WTC11 (cell line): ENCODE measurements around the gene MACROD2.

Experiments
- NFYB ChIP-seq: sonication (generic); formaldehyde crosslinking; conservative IDR thresholded peaks from 2 replicates; pipeline ENCODE4 v1.8.0; 2022; ENCODE audit warnings: low read depth, missing genetic modification reagents
- NR2C2 ChIP-seq: sonication (generic); formaldehyde crosslinking; IDR thresholded peaks from 2 replicates; pipeline ENCODE4 v1.8.0; 2022; ENCODE audit warnings: mild to moderate bottlenecking, missing genetic modification reagents
- NR3C1 ChIP-seq: sonication (generic); formaldehyde crosslinking; conservative IDR thresholded peaks from 2 replicates; pipeline ENCODE4 v1.8.1; 2023; ENCODE audit warnings: low read depth, mild to moderate bottlenecking, missing genetic modification reagents
- ZNF423 ChIP-seq: fragments of 250-450 bp; sonication (Bioruptor Pico); IDR thresholded peaks from 2 replicates; pipeline ENCODE4 v2.1.2; 2022; ENCODE audit warnings: mild to moderate bottlenecking, moderate library complexity
- TF ChIP-seq, protein P1 (sequence below): fragments of 200-600 bp; IDR thresholded peaks from 2 replicates; pipeline ENCODE4 v1.8.0; 2022; ENCODE audit warnings: antibody characterized with exemption
- TF ChIP-seq, protein P2 (sequence below): fragments of 250-450 bp; sonication (Bioruptor Pico); IDR thresholded peaks from 2 replicates; pipeline ENCODE4 v1.9.0; 2021; ENCODE audit warnings: mild to moderate bottlenecking
- TF ChIP-seq, protein P3 (sequence below): sonication (generic); formaldehyde crosslinking; IDR thresholded peaks from 2 replicates; pipeline ENCODE4 v1.8.0; 2023; ENCODE audit warnings: missing genetic modification reagents

DNA sequence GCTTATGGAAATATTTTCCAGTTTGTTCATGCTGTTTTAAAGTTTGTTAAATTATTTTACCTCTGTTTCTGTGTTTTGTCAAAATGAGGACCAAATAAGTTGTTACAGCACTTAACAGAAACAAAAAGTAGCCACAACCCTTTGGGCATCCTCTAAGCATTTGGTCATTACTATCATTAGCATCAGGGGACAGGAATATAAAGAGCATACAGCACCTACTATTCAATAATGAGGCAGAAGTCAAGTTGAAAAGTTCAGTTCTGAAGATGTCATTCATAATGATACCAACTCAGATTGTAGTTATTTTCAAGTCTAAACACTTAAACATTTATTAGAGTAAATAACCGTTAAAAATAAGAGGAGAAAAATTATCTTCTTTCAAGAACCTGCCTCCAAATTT, 1204.4 kb downstream of the MACROD2 start:
- TF ChIP-seq NR2C2 (no peak), NR3C1 (CRISPR knock-in tag) (no peak), ZNF423 (CRISPR knock-in tag) (no peak), NFYB (no peak)
- TF ChIP-seq, protein P1, sequence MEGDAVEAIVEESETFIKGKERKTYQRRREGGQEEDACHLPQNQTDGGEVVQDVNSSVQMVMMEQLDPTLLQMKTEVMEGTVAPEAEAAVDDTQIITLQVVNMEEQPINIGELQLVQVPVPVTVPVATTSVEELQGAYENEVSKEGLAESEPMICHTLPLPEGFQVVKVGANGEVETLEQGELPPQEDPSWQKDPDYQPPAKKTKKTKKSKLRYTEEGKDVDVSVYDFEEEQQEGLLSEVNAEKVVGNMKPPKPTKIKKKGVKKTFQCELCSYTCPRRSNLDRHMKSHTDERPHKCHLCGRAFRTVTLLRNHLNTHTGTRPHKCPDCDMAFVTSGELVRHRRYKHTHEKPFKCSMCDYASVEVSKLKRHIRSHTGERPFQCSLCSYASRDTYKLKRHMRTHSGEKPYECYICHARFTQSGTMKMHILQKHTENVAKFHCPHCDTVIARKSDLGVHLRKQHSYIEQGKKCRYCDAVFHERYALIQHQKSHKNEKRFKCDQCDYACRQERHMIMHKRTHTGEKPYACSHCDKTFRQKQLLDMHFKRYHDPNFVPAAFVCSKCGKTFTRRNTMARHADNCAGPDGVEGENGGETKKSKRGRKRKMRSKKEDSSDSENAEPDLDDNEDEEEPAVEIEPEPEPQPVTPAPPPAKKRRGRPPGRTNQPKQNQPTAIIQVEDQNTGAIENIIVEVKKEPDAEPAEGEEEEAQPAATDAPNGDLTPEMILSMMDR = no peak
- TF ChIP-seq, protein P2, sequence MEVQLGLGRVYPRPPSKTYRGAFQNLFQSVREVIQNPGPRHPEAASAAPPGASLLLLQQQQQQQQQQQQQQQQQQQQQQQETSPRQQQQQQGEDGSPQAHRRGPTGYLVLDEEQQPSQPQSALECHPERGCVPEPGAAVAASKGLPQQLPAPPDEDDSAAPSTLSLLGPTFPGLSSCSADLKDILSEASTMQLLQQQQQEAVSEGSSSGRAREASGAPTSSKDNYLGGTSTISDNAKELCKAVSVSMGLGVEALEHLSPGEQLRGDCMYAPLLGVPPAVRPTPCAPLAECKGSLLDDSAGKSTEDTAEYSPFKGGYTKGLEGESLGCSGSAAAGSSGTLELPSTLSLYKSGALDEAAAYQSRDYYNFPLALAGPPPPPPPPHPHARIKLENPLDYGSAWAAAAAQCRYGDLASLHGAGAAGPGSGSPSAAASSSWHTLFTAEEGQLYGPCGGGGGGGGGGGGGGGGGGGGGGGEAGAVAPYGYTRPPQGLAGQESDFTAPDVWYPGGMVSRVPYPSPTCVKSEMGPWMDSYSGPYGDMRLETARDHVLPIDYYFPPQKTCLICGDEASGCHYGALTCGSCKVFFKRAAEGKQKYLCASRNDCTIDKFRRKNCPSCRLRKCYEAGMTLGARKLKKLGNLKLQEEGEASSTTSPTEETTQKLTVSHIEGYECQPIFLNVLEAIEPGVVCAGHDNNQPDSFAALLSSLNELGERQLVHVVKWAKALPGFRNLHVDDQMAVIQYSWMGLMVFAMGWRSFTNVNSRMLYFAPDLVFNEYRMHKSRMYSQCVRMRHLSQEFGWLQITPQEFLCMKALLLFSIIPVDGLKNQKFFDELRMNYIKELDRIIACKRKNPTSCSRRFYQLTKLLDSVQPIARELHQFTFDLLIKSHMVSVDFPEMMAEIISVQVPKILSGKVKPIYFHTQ (CRISPR knock-in tag) = no peak
- TF ChIP-seq, protein P3, sequence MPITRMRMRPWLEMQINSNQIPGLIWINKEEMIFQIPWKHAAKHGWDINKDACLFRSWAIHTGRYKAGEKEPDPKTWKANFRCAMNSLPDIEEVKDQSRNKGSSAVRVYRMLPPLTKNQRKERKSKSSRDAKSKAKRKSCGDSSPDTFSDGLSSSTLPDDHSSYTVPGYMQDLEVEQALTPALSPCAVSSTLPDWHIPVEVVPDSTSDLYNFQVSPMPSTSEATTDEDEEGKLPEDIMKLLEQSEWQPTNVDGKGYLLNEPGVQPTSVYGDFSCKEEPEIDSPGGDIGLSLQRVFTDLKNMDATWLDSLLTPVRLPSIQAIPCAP (CRISPR knock-in tag) = no peak
